ENCODE data around the gene UBQLN1.

Gene UBQLN1

DNA sequence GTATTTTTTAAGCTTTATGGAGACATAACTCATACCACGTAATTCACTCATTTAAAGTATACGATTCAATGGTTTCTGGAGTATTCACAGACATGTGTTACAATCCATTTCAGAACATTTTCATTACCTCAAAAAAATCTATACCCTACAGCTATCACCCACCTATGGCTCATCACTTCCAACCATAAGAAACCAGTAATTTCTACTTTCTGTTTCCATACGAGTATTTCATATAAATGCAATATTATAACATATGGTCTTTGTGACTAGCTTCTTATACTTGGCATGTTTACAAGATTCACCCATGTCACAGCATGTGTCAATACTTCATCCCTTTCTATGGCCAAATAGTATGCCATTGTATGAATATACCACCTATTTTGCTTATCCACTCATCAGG lies 18.8 kb downstream of the UBQLN1 start:
- no peak for DNase-seq

DNA sequence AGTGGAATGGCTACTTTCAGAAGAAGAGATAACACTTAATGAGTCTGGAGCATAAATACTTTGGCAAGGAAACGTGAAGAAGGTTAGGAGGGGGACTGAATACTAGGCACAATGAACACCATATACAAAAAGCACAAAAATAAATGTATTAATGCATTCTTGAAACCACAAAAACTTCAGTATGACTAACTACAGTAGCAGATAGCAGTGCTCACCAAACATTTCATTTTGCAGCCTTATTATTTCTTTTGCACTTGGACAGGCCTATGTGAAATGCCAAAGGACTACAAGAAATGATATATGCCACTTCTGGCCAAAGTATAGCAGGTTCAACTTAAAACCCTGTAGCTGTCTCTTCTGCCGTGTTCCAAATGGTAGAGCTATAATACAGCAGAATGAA lies 26.3 kb downstream of the UBQLN1 start:
- DNase-seq = no peak

- no peak for DNase-seq
These were observed 27.5 kb downstream of the UBQLN1 start for GRCh38 chr9:83680233-83680632.

DNA sequence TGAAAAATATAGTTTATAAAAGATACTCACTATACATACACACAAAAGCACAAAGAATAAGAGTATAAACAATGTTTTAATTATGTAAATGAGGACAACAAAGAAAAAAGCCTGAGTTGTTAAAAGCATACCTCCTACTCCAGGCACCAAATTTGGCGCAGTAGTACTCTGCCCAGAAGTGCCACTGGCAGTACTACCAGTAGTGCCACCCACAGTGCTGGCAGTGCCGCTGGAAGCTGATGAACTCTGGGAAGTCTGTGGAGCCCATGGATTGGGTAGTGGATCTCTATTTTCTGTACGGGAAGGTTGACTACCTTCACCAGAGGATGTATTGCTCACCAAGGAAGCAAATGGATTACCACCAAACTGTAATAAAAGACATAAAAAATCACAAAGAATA lies 30.2 kb downstream of the UBQLN1 start:
- no peak for DNase-seq

DNA sequence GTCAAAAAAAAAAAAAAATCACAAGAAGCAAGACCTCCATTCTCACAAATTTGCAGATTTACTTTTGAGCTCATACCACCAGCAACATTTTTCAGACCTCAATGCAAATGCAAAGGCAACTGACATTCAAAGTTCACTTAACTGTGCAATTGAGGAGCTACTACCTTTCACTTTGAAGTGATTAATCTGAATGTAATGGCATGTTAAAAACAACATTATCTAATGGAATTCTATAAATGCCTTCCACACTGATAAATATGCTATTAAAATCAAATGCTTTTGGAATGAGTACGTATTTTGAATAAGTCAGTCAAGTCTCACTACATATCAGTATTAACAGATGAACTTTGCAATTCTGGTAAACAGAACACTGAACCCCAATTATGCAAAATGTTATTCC lies 32.3 kb downstream of the UBQLN1 start:
- DNase-seq = no peak

- DNase-seq = no peak
These were observed 36.3 kb downstream of the UBQLN1 start for GRCh38 chr9:83671451-83671850.

- DNase-seq = no peak
These were observed 37.4 kb downstream of the UBQLN1 start for GRCh38 chr9:83670381-83670780.

- DNase-seq = no peak
These were observed 38.7 kb downstream of the UBQLN1 start for GRCh38 chr9:83669067-83669466.

- no peak for DNase-seq
These were observed 42.1 kb downstream of the UBQLN1 start for GRCh38 chr9:83665580-83666200.

DNA sequence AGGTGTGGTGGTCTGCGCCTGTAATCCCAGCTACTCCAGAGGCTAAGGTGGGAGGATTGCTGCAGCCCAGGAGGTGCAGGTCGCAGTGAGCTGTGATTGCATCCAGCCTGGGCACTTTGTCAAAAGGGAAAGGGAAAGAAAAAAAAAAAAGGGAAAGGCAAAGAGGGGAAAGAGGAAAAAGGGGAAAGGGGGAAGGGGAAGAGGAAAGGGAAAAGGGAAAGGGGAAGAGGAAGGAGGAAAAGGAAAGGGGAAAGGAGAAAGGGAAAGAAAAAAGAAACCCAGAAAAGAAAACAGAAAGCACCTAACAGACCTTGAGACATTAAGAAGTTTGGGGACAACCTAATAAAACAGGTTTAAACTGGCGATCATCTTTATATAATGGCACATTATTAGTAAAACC lies 44.8 kb downstream of the UBQLN1 start:
- DNase-seq = no peak

DNA sequence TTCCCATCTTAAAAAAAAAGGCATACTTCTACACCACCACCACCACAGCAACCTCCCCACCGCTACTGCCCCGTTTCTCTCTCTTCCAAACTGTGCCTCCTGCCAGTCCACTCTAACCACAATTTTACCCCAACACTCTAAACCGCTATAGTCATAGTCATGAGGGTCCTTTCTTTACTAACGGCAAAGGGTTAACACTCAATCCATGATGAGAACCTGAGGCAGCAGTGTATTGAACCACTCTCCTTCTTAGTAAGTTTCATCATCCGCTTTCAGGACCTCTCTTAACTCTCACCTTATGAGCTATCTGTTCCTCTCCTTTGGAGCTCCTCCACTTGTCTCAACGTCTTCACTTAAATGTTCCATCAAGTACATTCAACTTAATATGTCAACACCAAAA lies 50.8 kb downstream of the UBQLN1 start:
- no peak for DNase-seq

DNA sequence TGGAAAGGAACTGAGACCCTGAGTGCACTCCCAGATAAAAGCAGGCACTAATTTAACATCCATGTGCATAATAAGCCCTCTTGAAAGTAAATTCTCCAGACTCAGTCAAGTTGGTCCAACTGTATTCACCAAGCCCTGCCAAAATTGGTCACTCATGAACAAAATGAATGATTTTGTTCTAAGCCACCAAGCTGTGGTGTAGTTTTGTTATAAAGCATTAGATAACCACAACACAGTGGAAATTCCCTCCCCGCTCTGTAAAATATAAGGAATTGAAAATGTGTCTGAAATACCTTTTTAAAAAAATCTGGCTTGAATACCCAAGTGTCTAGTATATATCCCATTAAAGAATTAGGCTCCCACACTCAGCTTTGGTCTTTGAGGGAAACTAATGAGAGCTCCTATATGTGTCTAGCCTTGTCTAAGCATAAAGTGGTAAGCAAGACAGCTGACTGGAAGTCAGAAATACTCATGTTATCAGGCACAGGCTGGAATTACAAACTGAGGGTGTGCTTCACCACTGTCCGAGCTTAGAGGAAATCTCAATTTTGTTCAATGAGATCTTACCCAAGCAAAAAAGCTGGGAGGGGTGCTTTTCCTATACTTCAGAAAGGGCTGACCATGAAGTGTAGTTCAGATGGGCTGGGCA lies 51.6 kb downstream of the UBQLN1 start:
- no peak for DNase-seq

DNA sequence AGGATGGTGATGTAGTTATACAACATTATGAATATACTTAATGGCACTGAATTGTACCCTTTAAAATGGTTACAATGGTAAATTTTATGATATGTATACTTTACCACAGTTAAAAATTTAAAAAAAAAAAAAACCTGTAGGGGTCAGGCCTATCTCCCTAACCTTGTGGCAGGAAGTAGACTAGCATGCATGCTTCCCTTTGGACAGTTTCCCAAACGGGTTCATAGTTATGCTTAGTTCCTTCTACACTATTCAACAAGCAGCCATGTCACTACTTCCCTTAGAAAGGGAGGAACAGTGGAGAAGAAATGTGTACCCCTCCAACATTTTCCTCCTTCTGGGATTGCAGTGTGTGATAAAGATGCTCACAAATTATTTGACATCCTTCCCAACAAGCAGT lies 52.3 kb downstream of the UBQLN1 start:
- DNase-seq = no peak

- no peak for DNase-seq
These were observed 55.3 kb downstream of the UBQLN1 start for GRCh38 chr9:83652433-83652832.

- DNase-seq = no peak
These were observed 56.2 kb downstream of the UBQLN1 start for GRCh38 chr9:83651558-83651957.

DNA sequence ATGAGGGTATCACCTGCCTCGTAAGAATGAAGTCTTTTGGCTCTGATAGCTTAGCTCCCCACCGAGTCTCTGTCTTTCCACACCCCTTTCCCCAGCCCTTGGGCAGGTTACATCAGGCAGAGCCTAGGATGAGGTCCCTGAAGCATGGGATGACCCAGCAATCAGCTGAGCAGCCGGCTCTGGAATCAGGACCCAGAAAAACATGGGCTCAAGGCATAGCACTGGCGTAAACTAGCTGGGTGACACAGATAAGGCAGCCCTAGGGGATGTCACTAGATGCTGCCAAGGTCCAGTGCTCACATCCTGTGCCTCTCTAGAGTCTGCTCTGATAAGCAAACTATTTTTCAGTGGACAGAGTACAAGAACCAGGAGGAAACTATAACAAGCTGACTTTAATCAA lies 58.2 kb downstream of the UBQLN1 start:
- no peak for DNase-seq

- DNase-seq = peak; percentile 23
These were observed 58.7 kb downstream of the UBQLN1 start for GRCh38 chr9:83649080-83649479.

GRCh38 chr9:83646500-83647239 lies 61.1 kb downstream of the UBQLN1 start:
- DNase-seq = no peak

- DNase-seq = no peak
These were observed 65.0 kb downstream of the UBQLN1 start for GRCh38 chr9:83642793-83643192.

- no peak for DNase-seq
These were observed 68.5 kb downstream of the UBQLN1 start for GRCh38 chr9:83639266-83639665.

- DNase-seq = no peak
These were observed 70.4 kb downstream of the UBQLN1 start for GRCh38 chr9:83637389-83637788.

- no peak for DNase-seq
These were observed 70.9 kb downstream of the UBQLN1 start for GRCh38 chr9:83636813-83637212.

DNA sequence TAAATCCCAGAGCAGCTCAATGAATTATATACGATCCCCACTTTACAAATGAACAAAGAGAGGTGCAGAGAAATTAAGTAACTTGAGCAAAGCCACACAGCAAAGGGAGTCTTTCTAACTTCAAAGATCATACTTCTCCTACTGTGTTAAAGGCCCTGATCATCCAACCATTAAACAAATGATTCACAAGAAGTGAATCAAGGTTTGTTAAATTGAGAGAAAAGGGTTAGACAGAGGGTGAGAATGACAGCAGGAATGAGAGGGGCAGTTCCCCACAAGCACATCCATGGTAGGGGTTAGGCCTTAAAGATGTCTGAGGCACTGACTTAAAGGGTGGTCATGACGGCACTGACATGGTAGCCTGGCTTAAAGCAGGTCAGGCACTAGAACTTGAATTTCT lies 74.1 kb downstream of the UBQLN1 start:
- DNase-seq = no peak

- no peak for DNase-seq
These were observed 74.5 kb downstream of the UBQLN1 start for GRCh38 chr9:83633255-83633654.
